HG02938 (cell line): ENCODE measurements around the gene NEDD4.
"Not testable (repeated sequence)": the region's sequence is repeated elsewhere in the genome, so short reads cannot be mapped to it uniquely, and the experiment has no call there.

ENCODE experiments used
- ATAC-seq: cut with Tn5 transposase; IDR thresholded peaks from one replicate; pipeline ENCODE4 v1.9.1; 2021; ENCODE audit warnings: mild to moderate bottlenecking, moderate library complexity; ENCODE audit not compliant: unreplicated experiment

The NEDD4 gene

DNA sequence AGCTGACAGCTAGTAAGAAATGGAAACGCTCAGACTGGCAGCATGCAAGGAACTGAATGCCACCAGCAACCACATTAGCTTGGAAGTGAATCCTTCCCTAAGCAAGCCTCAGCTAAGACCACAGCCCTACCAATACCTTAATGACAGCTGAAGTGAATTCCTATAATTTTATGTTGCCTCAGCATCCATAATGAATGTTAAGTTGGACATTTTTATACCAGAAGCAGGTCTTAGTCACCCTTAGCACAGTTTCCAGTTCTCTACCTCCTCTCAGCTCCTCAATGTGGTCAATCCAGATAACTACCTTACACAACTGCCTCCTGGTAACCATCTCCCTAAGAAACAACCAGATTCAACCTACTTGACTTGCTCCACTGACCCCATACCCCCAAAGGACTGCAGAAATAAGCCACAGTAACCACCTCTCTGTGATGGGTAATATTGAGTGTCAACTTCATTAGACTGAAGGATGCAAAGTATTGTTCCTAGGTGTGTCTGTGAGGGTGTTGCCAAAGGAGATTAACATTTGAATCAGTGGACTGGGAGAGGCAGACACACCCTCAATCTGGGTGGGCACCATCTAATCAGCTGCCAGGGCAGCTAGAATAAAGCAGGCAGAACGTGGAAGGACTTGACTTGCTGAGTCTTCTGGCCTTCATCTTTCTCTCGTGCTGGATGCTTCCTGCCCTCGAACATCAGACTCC lies 33.5 kb downstream of the NEDD4 start:
- ATAC-seq = no peak

DNA sequence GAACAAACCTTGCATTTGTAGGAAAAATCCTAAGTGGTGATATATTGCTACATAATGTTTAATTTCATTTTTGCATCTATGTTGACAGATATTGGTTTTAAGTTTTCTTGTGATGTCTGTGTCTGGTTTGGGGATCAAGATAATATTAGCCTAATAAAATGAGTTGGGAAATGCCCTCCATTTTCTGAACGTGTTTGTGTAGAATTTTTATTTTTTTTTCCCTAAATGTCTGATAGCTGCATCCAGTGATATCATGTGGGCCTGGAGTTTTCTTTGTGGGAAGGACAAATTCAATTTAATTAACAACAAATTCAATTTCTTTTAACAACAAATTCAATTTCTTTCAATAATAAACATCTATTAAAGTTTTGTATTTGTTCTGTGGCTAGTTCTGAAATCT lies 35.1 kb downstream of the NEDD4 start:
- no peak for ATAC-seq

GRCh38 chr15:55954862-55955605 lies 38.4 kb downstream of the NEDD4 start:
- no peak for ATAC-seq

DNA sequence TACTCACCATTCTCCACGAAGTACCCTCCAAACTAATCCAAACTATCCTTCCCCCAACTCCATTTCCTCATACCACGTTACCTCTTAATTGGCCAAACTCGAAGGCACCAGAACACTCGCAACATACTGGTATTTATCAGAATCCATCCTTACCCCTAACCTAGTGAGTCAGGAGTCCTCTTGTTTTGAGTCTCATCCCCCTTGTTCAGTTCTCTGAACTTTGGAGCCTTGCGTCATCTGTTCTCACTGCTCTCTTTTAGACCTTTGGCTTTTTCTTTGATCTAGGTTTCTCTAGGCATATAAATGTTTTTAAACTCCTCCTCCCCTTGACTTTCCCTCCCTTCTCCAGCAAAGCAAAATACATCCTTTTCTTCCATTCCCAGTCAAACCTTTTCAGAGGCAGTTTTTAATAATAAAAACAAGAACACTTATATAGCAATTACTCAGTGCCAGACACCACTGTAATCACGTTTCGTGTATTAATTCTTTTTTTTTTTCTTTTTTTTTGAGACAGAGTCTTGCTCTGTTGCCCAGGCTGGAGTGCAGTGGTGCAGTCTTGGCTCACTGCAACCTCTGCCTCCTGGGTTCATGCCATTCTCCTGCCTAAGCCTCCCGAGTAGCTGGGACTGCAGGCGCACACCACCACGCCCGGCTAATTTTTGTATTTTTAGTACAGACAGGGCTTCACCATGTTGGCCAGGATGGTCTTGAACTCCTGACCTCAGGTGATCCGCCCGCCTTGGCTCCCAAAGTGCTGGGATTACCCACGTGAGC lies 40.7 kb downstream of the NEDD4 start:
- ATAC-seq = not testable (repeated sequence)

DNA sequence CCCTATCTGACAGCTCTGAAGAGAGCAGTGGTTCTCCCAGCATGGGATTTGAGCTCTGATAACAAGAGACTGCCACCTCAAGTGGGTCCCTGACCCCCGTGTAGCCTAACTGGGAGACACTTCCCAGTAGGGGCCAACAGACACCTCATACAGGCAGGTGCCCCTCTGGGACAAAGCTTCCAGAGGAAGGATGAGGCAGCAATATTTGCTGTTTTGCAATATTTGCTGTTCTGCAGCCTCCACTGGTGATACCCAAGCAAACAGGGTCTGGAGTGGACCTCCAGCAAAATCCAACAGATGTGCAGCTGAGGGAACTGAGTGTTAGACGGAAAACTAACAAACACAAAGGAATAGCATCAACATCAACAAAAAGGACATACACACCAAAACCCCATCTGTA lies 48.8 kb downstream of the NEDD4 start:
- ATAC-seq = not testable (repeated sequence)

DNA sequence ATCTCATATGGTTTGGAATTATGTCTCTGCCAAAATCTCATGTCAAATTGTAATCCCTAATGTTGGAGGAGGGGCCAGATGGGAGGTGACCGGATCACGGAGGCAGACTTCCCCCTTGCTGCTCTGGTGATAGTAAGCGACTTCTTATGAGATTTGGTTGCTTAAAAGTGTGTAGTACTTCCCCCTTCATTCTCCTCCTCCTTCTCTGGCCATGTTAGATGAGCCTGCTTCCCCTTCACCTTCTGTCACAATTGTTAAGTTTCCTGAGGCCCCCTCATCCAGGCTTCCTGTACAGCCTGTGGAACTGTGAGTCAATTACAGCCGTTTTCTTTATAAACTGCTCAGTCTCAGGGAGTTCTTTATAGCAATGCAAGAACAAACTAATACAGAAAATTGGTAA lies 51.1 kb downstream of the NEDD4 start:
- ATAC-seq = no peak

DNA sequence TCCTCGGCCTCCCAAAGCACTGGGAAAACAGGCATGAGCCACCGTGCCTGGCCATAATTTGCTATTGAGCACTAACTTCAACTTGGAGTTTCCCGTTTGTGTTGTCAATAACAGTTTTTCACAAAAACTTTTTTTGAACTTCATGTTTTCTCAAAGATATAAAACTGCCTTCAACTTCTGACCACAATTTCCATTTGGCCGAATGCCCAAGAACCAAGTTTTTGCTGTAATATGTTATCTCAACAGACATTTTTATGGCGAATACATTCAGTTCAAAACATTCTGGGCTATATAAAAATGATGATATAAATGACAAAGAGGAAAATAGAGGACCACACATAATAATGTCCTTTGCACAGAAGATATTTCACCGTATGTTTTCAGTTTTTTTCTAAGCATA lies 56.4 kb downstream of the NEDD4 start:
- no peak for ATAC-seq

DNA sequence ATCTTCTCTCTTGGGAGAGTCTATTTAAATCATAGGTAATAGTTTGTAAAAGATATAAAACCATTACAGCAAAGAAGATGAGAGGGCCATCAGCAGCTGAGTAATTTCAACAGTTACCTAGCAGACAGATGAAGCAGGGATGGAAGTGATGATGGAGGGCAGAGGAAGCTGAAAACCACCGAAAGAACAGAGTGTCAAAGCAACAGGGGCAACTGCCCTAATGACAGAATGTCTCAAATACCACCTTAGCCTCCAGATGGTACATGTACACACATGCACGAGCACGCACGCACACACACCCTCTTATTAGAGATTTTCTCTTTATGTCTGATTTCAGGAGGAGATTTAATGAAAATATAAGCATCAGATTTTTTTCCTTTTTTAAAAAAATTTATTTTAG lies 64.5 kb downstream of the NEDD4 start:
- no peak for ATAC-seq

GRCh38 chr15:55921744-55922143 lies 71.7 kb downstream of the NEDD4 start:
- no peak for ATAC-seq

DNA sequence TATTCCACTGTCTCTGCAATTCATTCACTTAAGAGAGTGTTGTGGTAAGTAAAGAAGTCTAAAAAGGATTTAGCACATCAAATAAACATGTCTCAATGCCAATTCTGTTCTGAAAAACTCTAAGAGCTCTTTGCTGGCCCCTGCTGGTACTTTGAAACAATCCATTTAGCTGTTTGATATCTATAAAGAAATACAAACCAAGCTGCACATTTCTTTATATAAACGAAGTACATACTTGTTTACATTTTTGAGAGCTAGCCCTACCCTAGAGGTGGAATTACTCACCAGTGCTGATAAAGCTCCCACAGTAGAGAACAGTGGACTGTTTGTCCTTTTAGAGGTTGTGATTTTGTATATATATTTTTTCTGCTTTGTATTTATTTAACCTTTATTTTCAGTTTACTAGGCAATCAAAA lies 75.5 kb downstream of the NEDD4 start:
- no peak for ATAC-seq

GRCh38 chr15:55916666-55917409 lies 76.6 kb downstream of the NEDD4 start:
- no peak for ATAC-seq

DNA sequence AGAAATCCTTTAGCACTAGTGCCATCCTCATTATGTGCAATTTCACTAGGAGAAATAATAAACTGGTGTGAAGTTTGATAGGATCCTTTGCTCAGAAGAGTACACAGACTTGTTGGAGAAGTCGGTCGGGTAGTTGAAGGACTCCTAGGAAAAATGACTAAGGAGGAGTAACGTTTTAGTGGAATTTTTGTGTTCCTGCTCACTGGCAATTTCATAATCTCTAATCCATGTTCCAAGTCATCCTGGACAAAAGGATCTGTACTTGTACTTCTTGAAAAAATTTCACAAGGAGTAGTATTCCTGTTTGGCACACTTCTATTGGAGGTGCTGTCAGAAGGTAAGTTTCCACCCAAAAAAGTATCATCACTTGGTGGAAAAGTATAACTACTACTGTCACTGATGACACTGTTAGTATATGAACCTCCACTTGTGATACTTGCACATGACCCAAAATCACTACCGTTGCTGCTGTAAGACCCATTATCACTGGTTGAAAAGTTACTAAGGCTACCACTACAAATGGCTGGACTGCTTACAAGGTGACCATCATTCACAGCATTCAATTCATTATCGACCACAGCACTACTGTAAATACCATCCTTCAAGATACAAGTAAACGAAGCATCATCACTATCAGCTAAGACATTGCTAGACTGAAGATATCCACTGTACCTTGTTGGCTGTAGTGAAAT lies 77.4 kb downstream of the NEDD4 start:
- no peak for ATAC-seq

DNA sequence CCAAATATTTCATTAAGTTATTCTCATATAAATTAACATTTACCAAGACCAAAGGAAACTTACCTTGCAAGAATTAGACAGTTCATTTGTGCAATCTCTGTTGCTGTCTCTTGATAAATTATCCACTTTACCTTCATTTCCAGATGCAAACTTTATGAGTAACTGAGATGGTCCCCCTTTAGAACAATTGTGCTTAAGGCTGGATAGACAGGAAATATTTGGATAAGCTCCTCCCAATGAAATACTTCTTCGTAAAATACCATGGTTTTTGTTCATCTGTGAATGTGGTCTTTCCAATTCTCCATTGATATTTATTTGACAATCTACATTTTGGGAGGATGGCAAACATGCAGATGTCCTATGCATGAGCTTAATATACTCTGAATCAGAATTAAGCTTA lies 78.2 kb downstream of the NEDD4 start:
- no peak for ATAC-seq

- ATAC-seq = no peak
Observed at GRCh38 chr15:55914446-55914845, 79.0 kb downstream of the NEDD4 start.

DNA sequence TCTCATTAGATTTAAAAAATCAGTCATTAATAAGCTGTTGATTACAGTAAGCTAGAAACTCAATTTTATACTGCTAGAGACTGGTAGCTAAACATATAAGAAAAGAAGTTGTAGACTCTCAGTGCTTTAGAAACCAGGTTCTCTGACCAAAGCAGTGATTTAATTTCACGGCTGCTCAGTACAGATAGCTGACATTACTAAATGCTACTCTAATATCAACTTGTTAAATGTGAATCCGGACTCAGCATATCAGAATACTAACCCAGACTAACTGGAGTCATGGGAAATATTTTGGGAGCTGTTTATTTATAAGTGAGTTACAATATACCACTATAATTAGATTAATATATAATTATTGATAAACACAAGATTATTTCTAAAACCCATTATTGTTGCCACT lies 80.4 kb downstream of the NEDD4 start:
- no peak for ATAC-seq

DNA sequence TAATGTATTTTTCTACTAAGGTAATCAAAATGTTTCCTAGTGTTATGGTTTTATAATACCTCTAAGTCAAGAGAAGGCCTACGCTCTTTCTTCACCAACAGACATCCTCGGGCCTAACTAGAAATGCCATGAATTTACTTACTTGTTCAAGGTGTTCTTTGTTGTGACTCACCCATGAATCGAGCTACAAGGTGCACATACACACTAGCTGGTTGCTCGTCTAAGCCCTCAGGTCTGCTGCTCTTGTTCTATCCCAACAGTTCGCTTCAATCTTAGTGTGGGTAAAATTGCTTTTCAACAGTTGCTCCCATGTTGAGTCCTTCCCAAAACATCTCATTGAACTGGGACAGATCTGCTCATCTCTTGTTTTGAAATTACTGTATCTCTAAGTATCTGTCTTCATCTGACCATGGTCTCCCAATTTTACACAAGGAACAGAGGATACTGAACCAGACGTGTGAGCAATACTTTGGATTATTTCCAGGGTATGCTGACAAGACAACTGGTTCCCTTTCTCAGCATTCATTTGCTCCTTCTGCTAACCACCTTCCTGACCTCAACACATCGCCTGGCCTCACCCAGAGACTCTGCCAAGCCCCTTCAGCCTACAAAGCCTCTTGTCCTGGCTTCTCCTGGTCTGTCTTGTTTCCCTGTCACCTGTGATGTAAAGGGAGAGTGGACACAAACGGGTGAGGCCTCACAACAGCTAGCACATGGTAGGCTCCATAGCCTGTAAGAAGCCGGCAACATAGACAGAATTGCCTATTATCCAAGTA lies 84.2 kb downstream of the NEDD4 start:
- no peak for ATAC-seq

DNA sequence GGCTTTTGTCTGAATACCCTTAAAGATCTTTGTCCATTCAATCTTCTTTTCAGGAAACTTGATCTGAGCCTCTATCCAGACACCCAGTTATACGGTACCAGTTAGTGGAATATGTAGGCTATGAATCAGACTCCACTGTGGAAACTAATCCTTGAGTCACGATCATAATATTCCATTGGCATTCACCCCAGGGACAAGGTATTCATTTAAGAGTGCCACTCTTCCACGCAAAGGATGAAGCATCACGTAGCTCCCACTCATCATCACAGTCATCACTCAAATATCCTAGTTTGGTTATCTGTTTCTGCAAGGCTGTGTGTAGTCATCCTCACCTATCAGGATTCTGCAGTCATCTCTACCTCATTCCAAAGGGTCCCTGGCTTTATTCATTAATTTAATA lies 85.6 kb downstream of the NEDD4 start:
- ATAC-seq = no peak

- ATAC-seq = no peak
Observed at GRCh38 chr15:55902981-55903380, 90.4 kb downstream of the NEDD4 start.

GRCh38 chr15:55900019-55900418 lies 93.4 kb downstream of the NEDD4 start:
- ATAC-seq = no peak

- no peak for ATAC-seq
Observed at GRCh38 chr15:55899537-55899936, 93.9 kb downstream of the NEDD4 start.
